ENCODE data around the gene CDCA8.

The CDCA8 gene

DNA sequence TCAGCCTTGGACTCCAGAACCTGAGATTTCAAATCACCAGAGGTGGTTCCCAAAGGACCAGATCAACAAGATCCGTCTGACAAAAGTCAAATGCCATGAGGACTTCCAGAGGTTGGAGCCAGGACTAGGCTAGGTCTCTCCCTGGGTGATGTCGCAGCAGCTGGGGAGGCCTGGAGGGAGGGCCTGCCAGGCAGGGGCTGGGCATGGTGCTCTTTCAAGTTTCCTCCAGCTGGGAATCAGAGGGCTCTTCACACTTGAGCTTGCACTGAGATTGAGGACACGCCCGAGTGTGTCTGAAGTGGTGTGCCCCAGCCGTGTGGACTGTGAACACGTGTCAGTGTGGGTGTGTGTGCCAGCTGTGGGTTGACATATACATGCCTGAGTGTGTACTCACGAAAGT is 36.3 kb upstream of the CDCA8 start:
- TF ChIP-seq EZH2 (IDR thresholded peaks at IDR 0.05) (no peak), FOXP2 (optimal IDR thresholded peaks at IDR 0.05; ENCODE audit: control extremely low read depth, extremely low read length, insufficient read depth) (no peak), POLR2AphosphoS5 (IDR thresholded peaks at IDR 0.05; ENCODE audit: borderline replicate concordance, low read depth, low read length) (no peak)
- Histone ChIP-seq H3K4me3 (no peak overlapping the region), H3K9me3 (ENCODE audit: low read depth, low read length) (no peaks in the 10 kb centered on the region), H3K36me3 (ENCODE audit: insufficient read depth, low read length) (no peaks in the 10 kb centered on the region), H3K27ac (no peak overlapping the region), H3K9ac (ENCODE audit: insufficient read length) (no peak overlapping the region)
- no peak for DNase-seq (ENCODE audit: low read depth, low spot score)

DNA sequence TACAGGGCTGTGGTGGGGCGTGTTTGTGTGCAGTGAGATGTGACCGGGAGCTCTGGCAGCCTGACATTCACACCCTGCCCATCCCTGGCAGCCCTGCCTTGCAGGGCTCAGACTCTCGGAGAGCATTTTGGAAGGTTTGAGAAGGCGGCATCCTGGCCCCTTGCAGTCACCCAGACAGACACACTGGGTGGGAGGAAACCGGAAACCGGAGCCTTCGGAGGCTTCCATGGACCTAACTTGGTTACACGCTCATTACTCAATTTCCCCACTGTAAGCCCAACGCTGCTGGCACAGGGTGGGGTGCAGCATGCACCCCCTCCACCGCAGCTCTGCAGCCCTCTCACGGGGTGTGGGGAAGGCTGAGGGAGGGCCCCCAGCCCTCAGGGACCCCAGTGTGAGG is 35.4 kb upstream of the CDCA8 start:
- DNase-seq (ENCODE audit: low read depth, low spot score) = no peak
- H3K9me3 ChIP-seq (ENCODE audit: low read depth, low read length) = no peaks in the 10 kb centered on the region
- TF ChIP-seq EZH2 (IDR thresholded peaks at IDR 0.05) (no peak), POLR2AphosphoS5 (IDR thresholded peaks at IDR 0.05; ENCODE audit: borderline replicate concordance, low read depth, low read length) (no peak), FOXP2 (optimal IDR thresholded peaks at IDR 0.05; ENCODE audit: control extremely low read depth, extremely low read length, insufficient read depth) (no peak)
- no peak overlapping the region for H3K9ac ChIP-seq (ENCODE audit: insufficient read length)
- no peak overlapping the region for H3K4me3 ChIP-seq
- no peaks in the 10 kb centered on the region for H3K36me3 ChIP-seq (ENCODE audit: insufficient read depth, low read length)
- no peak overlapping the region for H3K27ac ChIP-seq

DNA sequence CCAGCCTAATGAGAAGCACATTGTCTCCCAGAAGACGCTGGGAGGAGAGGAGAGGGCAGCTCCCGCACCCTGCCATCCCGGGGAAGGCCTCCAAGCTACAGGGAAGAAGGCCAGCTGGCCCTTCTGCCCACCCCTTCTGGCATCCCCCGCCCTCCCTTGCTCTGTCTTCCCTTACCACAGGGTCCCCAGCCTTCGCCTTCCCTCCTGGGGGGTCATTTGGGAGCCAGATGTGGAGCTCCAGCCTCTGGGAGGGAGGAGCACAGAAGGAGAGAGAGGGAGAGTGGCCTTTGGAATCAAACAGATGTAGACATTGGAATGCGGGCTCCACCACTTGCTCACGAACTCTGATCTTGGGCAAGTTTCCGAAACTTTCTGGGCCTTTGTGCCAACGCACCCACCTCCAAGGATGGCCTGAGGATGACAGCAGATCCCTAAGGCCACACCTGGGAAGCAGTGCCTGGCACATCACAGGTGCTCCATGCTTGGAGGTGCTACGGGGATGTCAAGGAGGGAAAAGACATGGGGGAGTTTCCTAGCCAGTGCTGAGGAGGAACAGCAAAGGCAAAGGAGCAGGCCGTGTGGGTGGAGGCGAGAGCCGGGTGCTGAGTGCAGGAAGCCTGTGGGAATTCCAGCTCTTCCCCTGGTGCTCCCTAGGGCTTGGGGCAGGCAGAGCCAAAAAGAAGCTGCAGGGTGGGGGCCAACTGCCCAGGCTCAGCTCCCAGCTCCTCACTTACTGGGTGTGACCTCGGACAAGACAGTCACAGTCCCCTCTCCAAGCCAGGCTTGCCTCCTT is 34.5 kb upstream of the CDCA8 start:
- H3K4me3 ChIP-seq = no peak overlapping the region
- no peak overlapping the region for H3K27ac ChIP-seq
- no peaks in the 10 kb centered on the region for H3K36me3 ChIP-seq (ENCODE audit: insufficient read depth, low read length)
- DNase-seq (ENCODE audit: low read depth, low spot score) = no peak
- no peak overlapping the region for H3K9ac ChIP-seq (ENCODE audit: insufficient read length)
- no peaks in the 10 kb centered on the region for H3K9me3 ChIP-seq (ENCODE audit: low read depth, low read length)
- TF ChIP-seq EZH2 (IDR thresholded peaks at IDR 0.05) = no peak
- TF ChIP-seq POLR2AphosphoS5 (IDR thresholded peaks at IDR 0.05; ENCODE audit: borderline replicate concordance, low read depth, low read length) = no peak
- TF ChIP-seq FOXP2 (optimal IDR thresholded peaks at IDR 0.05; ENCODE audit: control extremely low read depth, extremely low read length, insufficient read depth) = no peak

DNA sequence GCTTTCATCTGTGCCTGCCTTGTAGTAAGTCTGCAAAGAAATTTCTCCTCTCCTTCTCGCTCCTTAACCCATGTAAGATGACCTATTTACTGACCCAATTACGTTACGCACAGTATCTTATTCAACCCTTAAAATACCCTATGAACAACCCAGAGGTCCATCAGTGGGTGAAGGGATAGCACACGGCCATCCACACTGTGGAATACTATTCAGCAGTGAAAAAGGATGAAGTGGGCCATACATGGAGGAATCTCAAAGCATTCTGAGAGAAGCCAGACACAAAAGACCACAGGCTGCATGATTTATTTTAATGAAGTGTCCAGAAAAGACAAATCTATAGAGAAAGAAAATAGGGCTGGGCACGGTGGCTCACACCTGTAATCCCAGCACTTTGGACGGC is 33.8 kb upstream of the CDCA8 start:
- no peak for DNase-seq (ENCODE audit: low read depth, low spot score)
- Histone ChIP-seq H3K27ac (no peak overlapping the region), H3K4me3 (no peak overlapping the region), H3K36me3 (ENCODE audit: insufficient read depth, low read length) (no peaks in the 10 kb centered on the region), H3K9ac (ENCODE audit: insufficient read length) (no peak overlapping the region), H3K9me3 (ENCODE audit: low read depth, low read length) (no peaks in the 10 kb centered on the region)
- TF ChIP-seq EZH2 (IDR thresholded peaks at IDR 0.05) (no peak), POLR2AphosphoS5 (IDR thresholded peaks at IDR 0.05; ENCODE audit: borderline replicate concordance, low read depth, low read length) (no peak), FOXP2 (optimal IDR thresholded peaks at IDR 0.05; ENCODE audit: control extremely low read depth, extremely low read length, insufficient read depth) (no peak)

DNA sequence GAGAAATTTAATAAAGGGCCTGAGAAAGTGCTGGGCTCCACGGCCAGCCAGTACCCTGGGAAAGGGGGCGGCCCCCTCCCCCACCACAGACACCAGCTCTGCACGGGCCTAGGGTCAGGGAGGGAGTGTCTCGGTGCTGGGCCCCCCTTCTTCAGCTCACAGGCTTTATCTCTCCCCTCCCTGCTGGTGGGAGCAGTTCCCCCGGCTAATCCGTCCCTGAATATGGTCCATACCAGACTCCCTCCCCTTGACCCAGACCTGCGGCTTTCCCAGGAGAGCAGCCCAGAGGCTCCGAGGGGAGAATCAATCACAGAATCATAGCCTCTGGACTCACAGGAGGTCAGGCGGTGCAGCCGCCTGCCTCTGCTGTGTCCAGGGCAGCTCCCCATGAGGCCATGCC is 31.7 kb upstream of the CDCA8 start:
- Histone ChIP-seq H3K4me3 (no peak overlapping the region), H3K9me3 (ENCODE audit: low read depth, low read length) (no peaks in the 10 kb centered on the region), H3K27ac (no peak overlapping the region), H3K9ac (ENCODE audit: insufficient read length) (no peak overlapping the region), H3K36me3 (ENCODE audit: insufficient read depth, low read length) (no peaks in the 10 kb centered on the region)
- no peak for TF ChIP-seq POLR2AphosphoS5 (IDR thresholded peaks at IDR 0.05; ENCODE audit: borderline replicate concordance, low read depth, low read length)
- TF ChIP-seq FOXP2 (optimal IDR thresholded peaks at IDR 0.05; ENCODE audit: control extremely low read depth, extremely low read length, insufficient read depth) = no peak
- no peak for TF ChIP-seq EZH2 (IDR thresholded peaks at IDR 0.05)
- DNase-seq (ENCODE audit: low read depth, low spot score) = no peak

DNA sequence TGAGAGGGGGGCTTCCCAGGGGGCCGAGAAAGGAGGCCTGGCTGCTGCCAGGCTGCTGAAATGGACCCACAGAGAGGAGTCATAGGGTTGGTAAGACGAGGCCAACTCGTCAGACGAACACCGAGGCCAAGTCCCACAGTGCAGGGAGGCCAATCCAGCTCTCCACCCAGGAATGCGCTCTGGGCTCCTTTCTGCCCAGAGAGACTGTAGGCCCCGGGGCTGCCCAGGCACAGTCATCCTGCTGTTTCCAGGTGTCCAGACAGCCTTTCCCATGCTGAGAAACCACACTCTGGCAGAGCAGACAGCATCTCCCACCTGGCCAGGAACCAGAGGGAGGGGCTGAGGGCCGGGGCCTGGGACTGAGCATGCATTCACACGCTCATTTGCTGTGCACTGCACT is 30.9 kb upstream of the CDCA8 start:
- H3K27ac ChIP-seq = no peak overlapping the region
- no peaks in the 10 kb centered on the region for H3K36me3 ChIP-seq (ENCODE audit: insufficient read depth, low read length)
- H3K9me3 ChIP-seq (ENCODE audit: low read depth, low read length) = no peaks in the 10 kb centered on the region
- TF ChIP-seq FOXP2 (optimal IDR thresholded peaks at IDR 0.05; ENCODE audit: control extremely low read depth, extremely low read length, insufficient read depth) (no peak), EZH2 (IDR thresholded peaks at IDR 0.05) (no peak), POLR2AphosphoS5 (IDR thresholded peaks at IDR 0.05; ENCODE audit: borderline replicate concordance, low read depth, low read length) (no peak)
- DNase-seq (ENCODE audit: low read depth, low spot score) = no peak
- H3K9ac ChIP-seq (ENCODE audit: insufficient read length) = no peak overlapping the region
- no peak overlapping the region for H3K4me3 ChIP-seq

DNA sequence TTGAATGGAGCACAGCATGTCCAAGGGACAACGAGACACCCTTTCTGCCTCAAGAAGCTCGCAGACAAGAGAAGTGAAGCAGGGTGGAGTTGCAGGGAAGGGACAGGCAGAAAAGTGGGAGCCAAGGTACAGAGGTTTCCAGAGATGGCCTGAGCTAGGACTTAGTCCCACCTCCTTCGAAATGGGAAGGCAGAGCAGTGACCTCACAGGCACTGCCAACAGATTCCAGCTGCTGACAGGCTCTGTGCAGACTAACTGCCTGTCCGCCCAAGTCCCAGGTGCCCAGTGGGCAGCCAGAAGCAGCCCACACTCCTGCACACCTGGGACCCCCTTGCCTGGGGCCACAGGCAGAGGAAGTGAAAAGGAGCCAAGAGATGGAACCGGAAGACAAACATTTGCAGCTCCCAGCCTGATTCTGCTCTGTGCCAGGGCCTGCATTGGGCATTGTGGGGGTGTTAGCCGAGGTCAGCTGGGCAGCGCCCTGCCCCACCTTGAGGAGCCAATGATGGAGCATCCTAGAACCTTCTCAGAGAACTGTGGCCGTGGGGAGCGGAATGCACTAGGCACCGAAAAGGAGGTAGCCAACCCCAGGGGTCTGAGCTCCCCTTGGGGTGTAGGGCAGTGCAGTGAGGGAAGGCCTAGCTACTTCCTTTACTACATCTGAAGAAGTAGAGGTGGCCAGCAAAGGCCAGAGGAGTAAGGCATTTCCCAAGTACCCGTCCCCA is 30.1 kb upstream of the CDCA8 start:
- Histone ChIP-seq H3K9ac (ENCODE audit: insufficient read length) (no peak overlapping the region), H3K36me3 (ENCODE audit: insufficient read depth, low read length) (no peaks in the 10 kb centered on the region), H3K27ac (no peak overlapping the region), H3K4me3 (no peak overlapping the region), H3K9me3 (ENCODE audit: low read depth, low read length) (no peaks in the 10 kb centered on the region)
- TF ChIP-seq FOXP2 (optimal IDR thresholded peaks at IDR 0.05; ENCODE audit: control extremely low read depth, extremely low read length, insufficient read depth) (no peak), POLR2AphosphoS5 (IDR thresholded peaks at IDR 0.05; ENCODE audit: borderline replicate concordance, low read depth, low read length) (no peak), EZH2 (IDR thresholded peaks at IDR 0.05) (no peak)
- DNase-seq (ENCODE audit: low read depth, low spot score) = no peak

DNA sequence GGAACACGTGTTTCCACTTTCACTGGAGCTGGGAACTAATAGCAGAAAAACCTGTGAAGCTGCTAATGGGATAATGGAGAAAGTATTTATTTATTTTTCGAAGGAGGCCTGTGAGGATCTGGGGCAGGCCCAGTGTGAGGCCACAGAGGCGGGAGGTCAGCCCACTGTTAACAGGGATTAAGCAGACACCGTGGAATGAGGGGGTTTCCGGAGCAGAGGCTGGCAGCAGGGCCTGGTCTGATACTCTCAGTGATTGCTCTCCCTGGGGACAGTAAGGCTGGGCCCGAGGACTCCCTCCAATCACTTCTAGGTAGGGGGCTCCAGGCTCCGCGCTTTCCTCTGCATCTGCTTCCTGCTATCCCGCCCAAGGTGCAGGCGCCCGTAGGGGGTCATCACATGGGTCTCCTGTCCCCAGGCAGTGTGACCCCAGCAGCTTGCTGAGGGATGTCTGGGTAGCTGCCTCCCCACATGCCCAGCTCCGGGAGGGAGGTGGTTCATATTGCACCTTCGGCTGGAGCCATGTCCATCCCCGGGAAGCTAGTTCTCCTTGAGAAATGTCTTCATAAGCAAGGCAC is 28.8 kb upstream of the CDCA8 start:
- Histone ChIP-seq H3K27ac (no peak overlapping the region), H3K9me3 (ENCODE audit: low read depth, low read length) (no peaks in the 10 kb centered on the region), H3K36me3 (ENCODE audit: insufficient read depth, low read length) (no peaks in the 10 kb centered on the region), H3K9ac (ENCODE audit: insufficient read length) (no peak overlapping the region), H3K4me3 (no peak overlapping the region)
- TF ChIP-seq EZH2 (IDR thresholded peaks at IDR 0.05) (no peak), POLR2AphosphoS5 (IDR thresholded peaks at IDR 0.05; ENCODE audit: borderline replicate concordance, low read depth, low read length) (no peak), FOXP2 (optimal IDR thresholded peaks at IDR 0.05; ENCODE audit: control extremely low read depth, extremely low read length, insufficient read depth) (no peak)
- no peak for DNase-seq (ENCODE audit: low read depth, low spot score)
